GM21786 (cell line): Measurements from ENCODE around the gene ITLN1.
"Not testable (repeated sequence)": the region's sequence is repeated elsewhere in the genome, so short reads cannot be mapped to it uniquely, and the experiment has no call there.

Experiments used
- ATAC-seq: cut with Tn5 transposase; IDR thresholded peaks from one replicate; pipeline ENCODE4 v1.9.1; 2021; ENCODE audit not compliant: unreplicated experiment

Gene ITLN1

DNA sequence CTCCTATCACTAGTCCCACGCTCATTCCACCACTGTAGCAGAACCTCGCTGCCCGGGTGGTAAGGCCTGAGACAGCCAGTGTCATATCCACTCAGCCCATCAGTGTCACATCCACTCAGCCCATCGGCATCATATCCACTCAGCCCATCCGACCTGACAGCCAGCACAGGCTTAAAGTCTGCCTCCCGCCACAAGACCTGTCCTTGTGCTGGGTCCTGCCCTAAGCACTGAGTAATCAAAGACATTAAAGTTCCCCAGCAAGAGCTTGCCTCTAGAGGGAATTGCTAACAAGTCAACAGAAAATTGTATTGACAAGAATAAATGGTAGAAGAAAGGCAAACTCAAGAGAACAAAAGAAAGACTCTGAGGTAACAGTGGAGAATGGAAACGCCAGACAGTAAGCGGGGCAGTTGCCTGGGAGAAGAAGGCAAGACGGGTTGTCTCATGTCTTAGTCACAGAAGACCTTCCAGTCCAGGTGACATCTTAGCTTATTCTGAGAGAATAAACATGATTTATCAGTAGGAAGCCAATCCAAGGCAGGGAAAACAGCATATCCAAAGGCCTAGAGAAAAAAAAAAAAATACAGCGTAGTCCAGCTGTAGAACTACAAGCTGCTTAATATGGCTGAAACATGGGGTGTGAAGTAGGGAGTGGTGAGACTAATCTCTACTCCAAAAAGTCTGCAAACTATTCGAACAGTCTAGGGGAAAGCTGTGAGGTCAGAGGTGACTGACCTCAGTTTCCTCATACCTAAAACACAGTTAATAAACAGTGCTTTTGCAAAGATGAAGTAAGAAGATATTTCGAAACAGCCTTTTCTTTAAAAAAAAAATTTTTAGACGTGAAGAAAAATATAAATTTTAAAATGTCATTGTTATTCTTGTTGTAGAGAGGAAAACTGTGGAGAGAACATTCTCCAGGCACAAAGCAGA, 1.1 kb downstream of the ITLN1 start:
- no peak for ATAC-seq

DNA sequence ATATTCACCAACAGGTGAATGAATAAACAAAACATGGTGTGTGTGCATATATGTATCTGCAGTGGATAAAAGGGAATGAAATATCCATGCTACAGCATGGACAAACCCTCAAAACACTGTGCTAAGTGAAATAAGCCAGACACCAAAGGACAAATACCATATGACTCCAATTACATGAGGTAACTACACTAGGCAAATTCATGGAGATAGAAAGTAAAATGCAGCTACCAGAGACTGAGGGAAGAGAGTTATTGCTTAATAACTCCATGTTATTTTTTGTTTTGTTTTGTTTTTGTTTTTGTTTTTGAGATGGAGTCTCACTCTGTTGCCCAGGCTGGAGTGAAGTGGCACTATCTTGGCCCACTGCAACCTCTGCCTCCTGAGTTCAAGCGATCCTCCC, 2.4 kb downstream of the ITLN1 start:
- ATAC-seq = no peak

GRCh38 chr1:160881264-160881663, 3.7 kb downstream of the ITLN1 start:
- ATAC-seq = not testable (repeated sequence)

GRCh38 chr1:160880216-160880615, 4.8 kb downstream of the ITLN1 start:
- ATAC-seq = no peak

DNA sequence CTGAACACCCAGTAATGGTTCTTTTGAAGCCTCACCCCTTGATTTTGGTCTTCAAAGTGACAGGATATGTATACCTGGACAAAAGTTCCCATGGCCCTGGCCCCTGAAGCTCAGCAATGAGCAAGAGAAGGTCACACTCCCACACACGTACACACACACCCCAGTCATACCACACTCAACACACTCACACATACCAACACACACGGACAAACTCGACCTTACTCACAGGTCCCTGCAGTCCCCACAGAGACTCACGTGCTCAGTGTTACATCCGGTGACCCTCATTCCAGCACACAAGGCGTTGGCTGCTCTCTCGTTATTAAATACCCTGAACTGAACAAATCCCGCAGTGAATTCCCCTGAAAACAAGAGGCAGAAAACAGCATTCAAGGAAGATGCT, 5.9 kb downstream of the ITLN1 start:
- no peak for ATAC-seq

GRCh38 chr1:160877221-160877620, 7.8 kb downstream of the ITLN1 start:
- no peak for ATAC-seq

DNA sequence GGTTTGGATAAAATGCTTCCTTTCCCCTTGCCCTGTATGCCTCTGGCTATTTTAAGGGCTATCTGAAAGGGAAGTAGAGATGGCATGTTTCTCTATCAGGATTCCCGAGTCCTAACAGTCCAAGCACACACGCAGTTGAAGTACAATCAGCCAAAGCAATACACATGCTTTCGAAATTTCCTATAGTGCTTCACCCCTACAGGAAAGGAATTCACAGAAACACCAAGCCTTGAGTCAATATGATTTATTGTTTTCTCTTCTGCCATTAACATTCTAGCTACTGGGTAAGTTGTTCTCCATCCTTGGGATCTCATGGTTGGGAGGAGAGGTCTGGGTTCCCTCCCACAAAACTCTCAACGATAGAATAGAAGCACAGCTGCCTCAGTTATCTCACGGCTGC, 8.7 kb downstream of the ITLN1 start:
- ATAC-seq = no peak

DNA sequence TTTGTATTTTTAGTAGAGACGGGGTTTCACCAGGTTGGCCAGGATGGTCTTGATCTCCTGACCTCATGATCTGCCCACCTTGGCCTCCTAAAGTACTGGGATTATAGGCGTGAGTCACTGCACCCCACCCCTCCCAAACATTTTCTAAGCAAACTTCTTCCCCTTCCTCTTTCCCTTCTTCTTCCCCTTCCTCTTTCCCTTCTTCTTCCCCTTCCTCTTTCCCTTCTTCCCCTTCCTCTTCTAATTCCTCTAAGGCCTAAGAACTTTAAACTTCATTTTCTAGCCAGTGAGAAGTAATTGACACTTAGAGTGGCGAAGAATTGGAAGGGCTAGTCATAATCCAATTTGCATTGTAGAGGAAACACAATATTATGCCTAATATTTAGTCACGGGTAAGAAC, 9.4 kb downstream of the ITLN1 start:
- not testable (repeated sequence) for ATAC-seq

DNA sequence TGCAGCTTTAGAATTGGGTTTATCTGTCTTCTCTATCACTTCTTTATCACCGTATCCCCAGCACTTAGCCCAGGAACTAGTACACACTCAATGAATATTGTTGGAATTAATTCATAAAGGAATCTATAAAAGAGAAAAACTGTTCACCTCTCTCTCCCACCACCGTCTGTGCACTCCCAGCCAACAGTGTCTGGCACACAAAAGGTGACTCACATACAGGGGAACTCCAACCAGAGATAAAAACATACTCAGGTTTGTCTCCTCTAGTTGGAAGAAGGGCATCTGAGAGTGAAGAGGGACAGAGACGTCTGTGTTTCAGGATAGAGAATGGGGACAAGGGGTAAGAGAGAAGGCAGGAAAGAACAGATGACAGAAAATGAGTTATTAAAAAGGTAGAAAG, 10.0 kb downstream of the ITLN1 start:
- no peak for ATAC-seq

- no peak for ATAC-seq
These were observed 16.8 kb downstream of the ITLN1 start for GRCh38 chr1:160868141-160868540.

GRCh38 chr1:160867651-160868050, 17.3 kb downstream of the ITLN1 start:
- ATAC-seq = not testable (repeated sequence)

DNA sequence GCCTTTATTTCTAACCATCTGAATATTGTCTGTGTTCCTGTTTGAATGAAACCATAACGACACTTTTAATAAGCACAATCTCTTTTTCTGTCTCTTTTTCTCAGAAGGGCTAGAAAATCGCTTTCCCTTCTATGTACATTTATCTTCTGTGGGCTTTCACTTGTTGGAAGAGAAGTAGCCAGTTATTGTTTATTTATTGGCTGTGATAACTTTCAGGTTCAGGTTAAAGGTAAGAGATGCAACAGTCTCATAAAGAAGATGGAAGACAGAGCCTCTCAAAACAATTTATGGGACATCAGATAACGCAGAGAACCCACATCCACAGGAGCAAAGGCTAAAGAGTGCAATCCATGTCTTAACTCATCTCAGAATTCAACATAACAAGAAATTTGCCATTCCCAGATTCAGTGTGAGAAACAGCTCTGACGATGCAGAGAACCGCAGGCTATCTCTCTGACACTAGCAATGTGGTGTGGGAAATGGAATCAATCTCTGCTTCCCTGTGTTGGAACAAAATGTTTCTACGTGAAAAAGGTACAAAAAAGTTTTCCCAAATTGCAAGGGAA, 18.2 kb downstream of the ITLN1 start:
- no peak for ATAC-seq

GRCh38 chr1:160866001-160866694, 18.8 kb downstream of the ITLN1 start:
- no peak for ATAC-seq

GRCh38 chr1:160865337-160865736, 19.6 kb downstream of the ITLN1 start:
- no peak for ATAC-seq

- ATAC-seq = no peak
These were observed 20.8 kb downstream of the ITLN1 start for GRCh38 chr1:160864173-160864572.

- ATAC-seq = no peak
These were observed 21.2 kb downstream of the ITLN1 start for GRCh38 chr1:160863774-160864131.

GRCh38 chr1:160863061-160863773, 21.8 kb downstream of the ITLN1 start:
- ATAC-seq = no peak

- peak; percentile 69 for ATAC-seq
These were observed 22.5 kb downstream of the ITLN1 start, which contains the start of gene CD244 for GRCh38 chr1:160862203-160863060. Gene CD244, minus strand, starts transcription at chr1:160862887. Its CDS starts 210 bp downstream, at chr1:160862677.

DNA sequence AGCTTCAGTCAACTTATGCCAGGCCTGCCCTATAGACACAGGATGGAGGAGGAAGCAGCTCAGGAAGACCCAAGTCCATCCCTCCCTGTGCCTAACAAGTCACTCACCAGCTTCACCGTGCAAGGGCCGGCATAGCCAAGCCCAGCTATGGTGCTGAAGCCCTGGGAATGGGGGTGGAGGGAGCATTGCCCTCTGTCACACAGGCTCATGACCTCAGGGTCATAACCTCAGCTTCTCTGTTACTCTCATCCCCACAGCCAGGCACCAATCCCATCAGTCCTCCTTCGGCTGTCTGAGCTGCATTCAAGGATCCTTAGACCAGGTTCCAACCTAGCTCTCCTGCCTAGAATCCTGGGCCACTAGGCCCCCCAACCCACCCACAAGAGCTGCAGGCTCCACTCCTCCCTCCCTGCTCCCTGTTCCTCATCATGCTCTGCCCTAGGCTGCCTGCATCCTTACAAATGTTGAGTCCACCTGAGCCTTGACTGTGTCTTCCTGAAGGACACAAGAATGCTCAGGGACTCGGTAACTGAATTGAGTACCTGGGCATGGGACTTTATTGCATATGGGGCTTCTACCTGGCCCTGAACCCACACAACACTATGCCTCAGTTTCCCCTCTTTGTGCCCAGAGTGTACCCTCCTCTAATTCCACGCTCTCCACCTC, 24.0 kb downstream of the ITLN1 start:
- ATAC-seq = no peak

DNA sequence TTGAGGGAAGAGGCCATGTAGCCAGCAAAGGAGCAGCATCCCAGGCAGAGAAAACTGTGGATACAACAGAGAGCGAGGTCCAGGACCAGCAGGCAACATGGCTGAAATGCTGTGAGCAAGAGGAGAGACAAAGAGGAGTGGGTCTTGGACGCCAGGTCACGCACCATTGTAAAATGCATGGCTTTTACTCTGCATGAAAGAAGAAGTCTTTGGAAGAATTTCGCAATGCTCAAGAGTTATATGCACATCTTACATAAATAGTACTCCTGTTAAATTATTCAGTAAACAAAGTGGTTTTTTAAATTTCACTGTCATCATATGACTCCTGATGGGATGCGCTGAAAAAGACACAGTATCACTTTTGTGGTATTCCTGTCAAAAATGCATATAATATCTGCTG, 25.8 kb downstream of the ITLN1 start:
- ATAC-seq = no peak
